ENCODE data around the gene MYL3. TPM values are rescaled to one million over a fixed set of nuclear protein-coding genes. Genes with fewer than 3 reads are reported as not detected.
A peak's percentile ranks its signal among the peaks of the same experiment; 100 is the strongest.

The MYL3 gene
- total RNA-seq, 1 donor from 2014 or later, result not detected

GRCh38 chr3:46870651-46871050 is 7.4 kb upstream of the MYL3 start:
- peaks cover 4% of the 10 kb centered on the region for H3K9me3 Mint-ChIP-seq (ENCODE audit: unreplicated experiment)
- no peak overlapping the region for H3K4me3 Mint-ChIP-seq (ENCODE audit: unreplicated experiment)
- no peak for TF ChIP-seq CTCF (IDR thresholded peaks at IDR 0.05; ENCODE audit: partially characterized antibody, unreplicated experiment)
- peak overlapping the region; percentile 15 for H3K27ac Mint-ChIP-seq (ENCODE audit: unreplicated experiment)
- no peaks in the 10 kb centered on the region for H3K4me1 Mint-ChIP-seq (ENCODE audit: low read depth, unreplicated experiment)
- no peak for DNase-seq
- H3K27me3 Mint-ChIP-seq (ENCODE audit: unreplicated experiment), result peaks cover 7% of the 10 kb centered on the region
- no peaks in the 10 kb centered on the region for H3K36me3 Mint-ChIP-seq (ENCODE audit: unreplicated experiment)

- Mint-ChIP-seq H3K4me1 (ENCODE audit: low read depth, unreplicated experiment) (no peaks in the 10 kb centered on the region), H3K9me3 (ENCODE audit: unreplicated experiment) (peaks cover 6% of the 10 kb centered on the region), H3K36me3 (ENCODE audit: unreplicated experiment) (no peaks in the 10 kb centered on the region), H3K4me3 (ENCODE audit: unreplicated experiment) (no peak overlapping the region), H3K27ac (ENCODE audit: unreplicated experiment) (no peak overlapping the region), H3K27me3 (ENCODE audit: unreplicated experiment) (peaks cover 7% of the 10 kb centered on the region)
- DNase-seq, result no peak
- no peak for TF ChIP-seq CTCF (IDR thresholded peaks at IDR 0.05; ENCODE audit: partially characterized antibody, unreplicated experiment)
Measured at GRCh38 chr3:46869440-46869839, 6.2 kb upstream of the MYL3 start.

GRCh38 chr3:46868948-46869347 is 5.7 kb upstream of the MYL3 start:
- Mint-ChIP-seq H3K36me3 (ENCODE audit: unreplicated experiment) (no peaks in the 10 kb centered on the region), H3K4me1 (ENCODE audit: low read depth, unreplicated experiment) (no peaks in the 10 kb centered on the region), H3K9me3 (ENCODE audit: unreplicated experiment) (peaks cover 6% of the 10 kb centered on the region), H3K27ac (ENCODE audit: unreplicated experiment) (no peak overlapping the region), H3K27me3 (ENCODE audit: unreplicated experiment) (peaks cover 8% of the 10 kb centered on the region), H3K4me3 (ENCODE audit: unreplicated experiment) (no peak overlapping the region)
- TF ChIP-seq CTCF (IDR thresholded peaks at IDR 0.05; ENCODE audit: partially characterized antibody, unreplicated experiment), result no peak
- no peak for DNase-seq

- DNase-seq, result no peak
- Mint-ChIP-seq H3K27me3 (ENCODE audit: unreplicated experiment) (peaks cover 11% of the 10 kb centered on the region), H3K27ac (ENCODE audit: unreplicated experiment) (no peak overlapping the region), H3K4me3 (ENCODE audit: unreplicated experiment) (no peak overlapping the region), H3K9me3 (ENCODE audit: unreplicated experiment) (peaks cover 9% of the 10 kb centered on the region), H3K36me3 (ENCODE audit: unreplicated experiment) (no peaks in the 10 kb centered on the region), H3K4me1 (ENCODE audit: low read depth, unreplicated experiment) (no peaks in the 10 kb centered on the region)
- no peak for TF ChIP-seq CTCF (IDR thresholded peaks at IDR 0.05; ENCODE audit: partially characterized antibody, unreplicated experiment)
Measured at GRCh38 chr3:46868287-46868686, 5.0 kb upstream of the MYL3 start.

- TF ChIP-seq CTCF (IDR thresholded peaks at IDR 0.05; ENCODE audit: partially characterized antibody, unreplicated experiment), result no peak
- H3K4me1 Mint-ChIP-seq (ENCODE audit: low read depth, unreplicated experiment), result no peaks in the 10 kb centered on the region
- no peak for DNase-seq
- H3K4me3 Mint-ChIP-seq (ENCODE audit: unreplicated experiment), result no peak overlapping the region
- no peak overlapping the region for H3K27ac Mint-ChIP-seq (ENCODE audit: unreplicated experiment)
- H3K36me3 Mint-ChIP-seq (ENCODE audit: unreplicated experiment), result no peaks in the 10 kb centered on the region
- H3K27me3 Mint-ChIP-seq (ENCODE audit: unreplicated experiment), result peaks cover 7% of the 10 kb centered on the region
- peaks cover 7% of the 10 kb centered on the region for H3K9me3 Mint-ChIP-seq (ENCODE audit: unreplicated experiment)
Measured at GRCh38 chr3:46867550-46867898, 4.3 kb upstream of the MYL3 start.

Measured in glutamatergic neuron (in vitro differentiated cells).